OCI-LY7 (cell line): ENCODE data around the gene FBXO5.

Experiments
- EZH2phosphoT487 ChIP-seq: fragments of 200-600 bp; sonication (generic); IDR thresholded peaks from 2 replicates; pipeline ENCODE4 v1.6.1; 2018; ENCODE audit warnings: low read depth, borderline replicate concordance, mild to moderate bottlenecking, mixed run types, antibody characterized with exemption, low read length, moderate library complexity, mixed read lengths
- TF ChIP-seq, protein P1 (sequence below): fragments of 200-600 bp; sonication (generic); conservative IDR thresholded peaks from 2 replicates; pipeline ENCODE4 v1.5.1; 2014; ENCODE audit warnings: mild to moderate bottlenecking, antibody characterized with exemption, low read length, moderate library complexity, mixed read lengths

DNA sequence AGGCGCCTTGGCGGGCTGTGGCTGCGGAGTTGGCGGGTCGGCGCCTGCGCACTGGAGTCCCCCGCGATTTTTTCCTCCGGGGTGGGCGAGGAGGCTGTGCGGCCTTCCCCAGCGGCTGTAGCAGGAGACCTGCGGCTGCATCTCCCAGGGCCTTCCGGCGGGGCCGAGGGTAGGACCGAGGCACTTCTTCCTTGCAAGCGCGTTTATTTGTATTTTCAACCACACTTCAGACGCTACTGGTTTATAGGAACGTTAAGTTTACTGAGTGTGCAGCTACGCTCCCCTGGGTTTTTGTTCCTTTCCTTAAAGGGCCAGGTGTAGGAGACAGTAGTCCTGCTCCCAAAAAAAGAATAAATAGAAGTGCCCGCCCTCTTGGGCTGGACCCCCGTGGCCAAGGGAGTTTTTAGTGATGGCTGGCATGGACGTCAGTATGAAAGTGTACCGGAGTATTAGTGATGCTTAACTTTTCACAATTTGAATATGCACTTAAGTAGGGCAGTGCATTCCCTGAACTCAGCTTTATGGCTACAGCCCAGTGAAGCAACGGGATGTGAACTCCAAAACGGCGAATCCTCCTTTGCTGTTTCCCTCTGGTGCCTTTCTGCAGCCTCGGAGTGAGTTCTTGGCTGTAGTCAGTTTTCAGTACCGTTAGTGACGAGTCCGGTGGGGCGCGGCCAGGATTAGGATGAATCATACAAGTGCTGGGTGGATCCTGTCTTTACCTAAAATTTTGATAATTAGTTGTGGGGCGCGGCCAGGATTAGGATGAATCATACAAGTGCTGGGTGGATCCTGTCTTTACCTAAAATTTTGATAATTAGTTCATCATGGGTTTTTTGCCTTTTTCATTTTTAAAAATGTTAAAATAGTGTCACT lies 1.0 kb upstream of the FBXO5 start:
- TF ChIP-seq, protein P1, sequence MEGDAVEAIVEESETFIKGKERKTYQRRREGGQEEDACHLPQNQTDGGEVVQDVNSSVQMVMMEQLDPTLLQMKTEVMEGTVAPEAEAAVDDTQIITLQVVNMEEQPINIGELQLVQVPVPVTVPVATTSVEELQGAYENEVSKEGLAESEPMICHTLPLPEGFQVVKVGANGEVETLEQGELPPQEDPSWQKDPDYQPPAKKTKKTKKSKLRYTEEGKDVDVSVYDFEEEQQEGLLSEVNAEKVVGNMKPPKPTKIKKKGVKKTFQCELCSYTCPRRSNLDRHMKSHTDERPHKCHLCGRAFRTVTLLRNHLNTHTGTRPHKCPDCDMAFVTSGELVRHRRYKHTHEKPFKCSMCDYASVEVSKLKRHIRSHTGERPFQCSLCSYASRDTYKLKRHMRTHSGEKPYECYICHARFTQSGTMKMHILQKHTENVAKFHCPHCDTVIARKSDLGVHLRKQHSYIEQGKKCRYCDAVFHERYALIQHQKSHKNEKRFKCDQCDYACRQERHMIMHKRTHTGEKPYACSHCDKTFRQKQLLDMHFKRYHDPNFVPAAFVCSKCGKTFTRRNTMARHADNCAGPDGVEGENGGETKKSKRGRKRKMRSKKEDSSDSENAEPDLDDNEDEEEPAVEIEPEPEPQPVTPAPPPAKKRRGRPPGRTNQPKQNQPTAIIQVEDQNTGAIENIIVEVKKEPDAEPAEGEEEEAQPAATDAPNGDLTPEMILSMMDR = no peak
- no peak for TF ChIP-seq EZH2phosphoT487
